ENCODE data around the gene SYNPO2. TPM values are rescaled to one million over a fixed set of nuclear protein-coding genes. Genes with fewer than 3 reads are reported as not detected.
A peak's percentile ranks its signal among the peaks of the same experiment; 100 is the strongest.
"Not testable (repeated sequence)": the region's sequence is repeated elsewhere in the genome, so short reads cannot be mapped to it uniquely, and the experiment has no call there.

SYNPO2 gene
- total RNA-seq, 8 experiments from 2014 or later: 0.17 to 21.4 (median 8.9) TPM

- no peak overlapping the region for H3K27ac ChIP-seq
- ATAC-seq (replicated peaks in 6 of 8): no peak
- no peak overlapping the region for H3K4me3 ChIP-seq
- in situ Hi-C loops (cut with MboI; ENCODE audit: low pct_unique_long_range_greater_than_20kb in 2 of 9, low sequenced_read_pairs in 9 of 9, unreplicated experiment in 9 of 9): no loop called here
- 20 to 100% (median 71%) methylated on average over 1 to 3 of the region's 4 CpGs; no CpG with 5 or more reads in 1 of the 10 experiments for WGBS, 10 experiments
- H3K4me1 ChIP-seq (replicated peaks in 1 of 2): peaks cover 3% of the 10 kb centered on the region in 2 donors
Measured at GRCh38 chr4:119000400-119000799, 111.7 kb downstream of the SYNPO2 start.

GRCh38 chr4:119002476-119002875 is 113.8 kb downstream of the SYNPO2 start:
- H3K4me1 ChIP-seq (replicated peaks in 1 of 2): peaks cover 0 to 3% of the 10 kb centered on the region in 2 donors
- in situ Hi-C loops (cut with MboI; ENCODE audit: low pct_unique_long_range_greater_than_20kb in 2 of 9, low sequenced_read_pairs in 9 of 9, unreplicated experiment in 9 of 9): no loop called here
- no peak overlapping the region for H3K4me3 ChIP-seq
- ATAC-seq (replicated peaks in 6 of 8): no peak
- no peak overlapping the region for H3K27ac ChIP-seq
- 63 to 75% (median 74%) methylated on average over 2 to 3 of the region's 3 CpGs; no CpG with 5 or more reads in 7 of the 10 experiments for WGBS, 10 experiments

DNA sequence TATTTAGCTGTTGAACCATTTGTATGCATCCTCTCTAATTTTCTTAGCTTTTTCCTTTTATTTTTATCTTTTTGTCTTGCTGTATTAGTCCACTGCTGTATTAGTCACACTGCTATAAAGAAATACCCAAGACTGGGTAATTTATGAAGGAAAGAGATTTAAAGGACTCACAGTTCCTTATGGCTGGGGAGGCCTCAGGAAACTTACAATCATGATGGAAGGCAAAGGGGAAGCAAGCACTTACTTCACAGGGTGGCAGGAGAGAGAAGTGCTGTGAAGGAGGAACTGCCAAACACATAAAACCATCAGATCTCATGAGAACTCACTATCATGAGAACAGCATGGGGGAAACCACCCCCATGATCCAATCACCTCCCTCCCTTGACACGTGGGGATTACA is 114.3 kb downstream of the SYNPO2 start:
- 0 to 71% (median 20%) methylated on average over 1 of the region's 1 CpG; no CpG with 5 or more reads in 5 of the 10 experiments for WGBS, 10 experiments
- in situ Hi-C loops (cut with MboI; ENCODE audit: low pct_unique_long_range_greater_than_20kb in 2 of 9, low sequenced_read_pairs in 9 of 9, unreplicated experiment in 9 of 9); ATAC-seq (replicated peaks in 6 of 8): not testable (repeated sequence)

DNA sequence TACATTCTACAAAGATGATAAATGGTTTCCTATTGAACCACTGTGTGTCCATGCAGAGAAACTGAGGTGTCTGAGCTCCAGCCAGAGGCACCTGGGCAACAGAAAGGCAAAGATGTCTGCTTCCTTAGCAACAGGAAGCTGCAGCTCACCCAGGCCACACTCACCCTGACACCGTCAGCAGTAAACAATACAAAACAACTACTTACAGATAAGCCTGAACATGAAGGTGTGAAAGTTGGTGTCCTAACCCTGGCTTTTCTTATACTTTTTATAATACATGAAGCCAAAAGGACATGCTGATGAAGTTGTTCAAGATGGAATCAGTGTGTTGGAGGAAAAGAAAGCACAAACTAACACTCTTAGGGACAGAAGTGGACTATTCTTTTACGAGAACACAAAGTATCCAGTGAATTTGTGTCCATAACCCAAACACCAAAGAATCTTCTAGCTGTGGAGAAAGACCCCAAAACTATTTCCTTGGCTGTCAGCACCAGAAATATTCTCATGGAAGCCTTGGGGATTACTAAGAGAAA is 117.3 kb downstream of the SYNPO2 start:
- no peaks in the 10 kb centered on the region for H3K4me1 ChIP-seq (replicated peaks in 1 of 2)
- 60 to 100% (median 100%) methylated on average over 1 to 2 of the region's 2 CpGs for WGBS, 10 experiments
- no peak for ATAC-seq (replicated peaks in 6 of 8)
- in situ Hi-C loops (cut with MboI; ENCODE audit: low pct_unique_long_range_greater_than_20kb in 2 of 9, low sequenced_read_pairs in 9 of 9, unreplicated experiment in 9 of 9): no loop called here
- H3K4me3 ChIP-seq: no peak overlapping the region
- H3K27ac ChIP-seq: no peak overlapping the region

More for the DNA sequence above, 114.3 kb downstream of the SYNPO2 start:
- not testable (repeated sequence) for H3K4me1 ChIP-seq (replicated peaks in 1 of 2); H3K4me3 ChIP-seq; H3K27ac ChIP-seq

GRCh38 chr4:119008761-119009160 is 120.1 kb downstream of the SYNPO2 start:
- ATAC-seq (replicated peaks in 6 of 8): no peak
- WGBS, 10 experiments: 13 to 83% (median 65%) methylated on average over 1 to 2 of the region's 2 CpGs
- H3K27ac ChIP-seq: no peak overlapping the region
- H3K4me3 ChIP-seq: no peak overlapping the region
- no peaks in the 10 kb centered on the region for H3K4me1 ChIP-seq (replicated peaks in 1 of 2)
- in situ Hi-C loops (cut with MboI; ENCODE audit: low pct_unique_long_range_greater_than_20kb in 2 of 9, low sequenced_read_pairs in 9 of 9, unreplicated experiment in 9 of 9): no loop called here

- in situ Hi-C loops (cut with MboI; ENCODE audit: low pct_unique_long_range_greater_than_20kb in 2 of 9, low sequenced_read_pairs in 9 of 9, unreplicated experiment in 9 of 9); ATAC-seq (replicated peaks in 6 of 8); H3K4me3 ChIP-seq; H3K27ac ChIP-seq; H3K4me1 ChIP-seq (replicated peaks in 1 of 2): not testable (repeated sequence)
- 49 to 100% (median 90%) methylated on average over 1 to 2 of the region's 2 CpGs; no CpG with 5 or more reads in 5 of the 10 experiments for WGBS, 10 experiments
Measured at GRCh38 chr4:119010221-119010620, 121.6 kb downstream of the SYNPO2 start.

- WGBS, 10 experiments: 50 to 100% (median 85%) methylated on average over 1 to 7 of the region's 7 CpGs; no CpG with 5 or more reads in 2 of the 10 experiments
- H3K4me3 ChIP-seq: no peak overlapping the region
- no peak overlapping the region for H3K27ac ChIP-seq
- no peak for ATAC-seq (replicated peaks in 6 of 8)
- H3K4me1 ChIP-seq (replicated peaks in 1 of 2): no peaks in the 10 kb centered on the region
- in situ Hi-C loops (cut with MboI; ENCODE audit: low pct_unique_long_range_greater_than_20kb in 2 of 9, low sequenced_read_pairs in 9 of 9, unreplicated experiment in 9 of 9): no loop called here
Measured at GRCh38 chr4:119010909-119011606, 122.4 kb downstream of the SYNPO2 start.

- Histone ChIP-seq H3K4me1 (replicated peaks in 1 of 2) (no peaks in the 10 kb centered on the region), H3K4me3 (no peak overlapping the region), H3K27ac (no peak overlapping the region)
- 20 to 100% (median 100%) methylated on average over 1 of the region's 1 CpG for WGBS, 10 experiments
- ATAC-seq (replicated peaks in 6 of 8): no peak
- in situ Hi-C loops (cut with MboI; ENCODE audit: low pct_unique_long_range_greater_than_20kb in 2 of 9, low sequenced_read_pairs in 9 of 9, unreplicated experiment in 9 of 9): no loop called here
Measured at GRCh38 chr4:119011607-119011988, 122.9 kb downstream of the SYNPO2 start.

DNA sequence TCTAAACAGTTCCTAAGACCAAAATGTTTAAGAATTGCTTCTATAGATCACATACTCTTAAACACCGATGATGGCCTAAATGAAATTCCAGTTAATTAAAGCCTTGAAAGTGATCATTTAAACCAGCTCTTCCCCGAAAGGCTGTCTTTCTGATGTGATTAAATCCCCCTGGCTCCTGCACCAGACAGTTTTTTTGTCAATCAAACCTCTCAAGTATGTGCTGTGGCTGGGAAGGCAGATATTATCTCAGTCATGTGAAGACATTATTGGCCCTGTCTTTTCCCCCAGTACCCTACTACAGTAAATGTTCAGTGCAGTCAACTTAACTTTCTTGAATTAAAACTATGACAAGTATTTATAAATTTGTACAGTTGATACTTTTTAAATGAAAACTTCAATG is 126.0 kb downstream of the SYNPO2 start:
- Histone ChIP-seq H3K4me1 (replicated peaks in 1 of 2) (no peaks in the 10 kb centered on the region), H3K27ac (no peak overlapping the region), H3K4me3 (no peak overlapping the region)
- WGBS, 10 experiments: 58 to 90% (median 80%) methylated on average over 1 to 2 of the region's 2 CpGs; no CpG with 5 or more reads in 1 of the 10 experiments
- in situ Hi-C loops (cut with MboI; ENCODE audit: low pct_unique_long_range_greater_than_20kb in 2 of 9, low sequenced_read_pairs in 9 of 9, unreplicated experiment in 9 of 9): no loop called here
- no peak for ATAC-seq (replicated peaks in 6 of 8)

GRCh38 chr4:119016636-119017035 is 128.0 kb downstream of the SYNPO2 start:
- ATAC-seq (replicated peaks in 6 of 8): peak in 1 of 8 experiments; percentile 45
- 6 to 80% (median 36%) methylated on average over 1 to 2 of the region's 2 CpGs; no CpG with 5 or more reads in 2 of the 10 experiments for WGBS, 10 experiments
- Histone ChIP-seq H3K4me1 (replicated peaks in 1 of 2) (no peaks in the 10 kb centered on the region), H3K27ac (no peak overlapping the region), H3K4me3 (no peak overlapping the region)
- in situ Hi-C loops (cut with MboI; ENCODE audit: low pct_unique_long_range_greater_than_20kb in 2 of 9, low sequenced_read_pairs in 9 of 9, unreplicated experiment in 9 of 9): no loop called here

DNA sequence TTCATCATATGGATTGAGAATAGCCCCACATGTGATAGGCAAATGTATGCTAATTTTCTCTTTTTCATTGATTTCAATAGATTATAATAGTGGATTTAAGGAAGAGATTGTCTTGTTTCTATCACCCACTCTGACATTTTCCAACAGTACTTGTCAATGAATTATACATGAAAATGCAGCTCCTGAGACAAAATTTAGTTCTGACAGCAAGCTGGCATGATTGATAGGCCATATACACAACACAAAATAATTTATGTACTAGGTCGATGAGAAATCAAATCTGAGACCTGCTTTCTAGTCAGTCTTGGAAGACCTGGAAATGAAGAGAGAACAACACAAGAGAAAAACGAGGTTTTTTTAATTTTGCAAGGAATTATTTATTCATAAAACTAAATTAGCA is 129.0 kb downstream of the SYNPO2 start:
- Histone ChIP-seq H3K4me3 (no peak overlapping the region), H3K27ac (no peak overlapping the region), H3K4me1 (replicated peaks in 1 of 2) (no peaks in the 10 kb centered on the region)
- in situ Hi-C loops (cut with MboI; ENCODE audit: low pct_unique_long_range_greater_than_20kb in 2 of 9, low sequenced_read_pairs in 9 of 9, unreplicated experiment in 9 of 9): no loop called here
- no peak for ATAC-seq (replicated peaks in 6 of 8)
- WGBS, 10 experiments: 29 to 93% (median 56%) methylated on average over 2 of the region's 2 CpGs; no CpG with 5 or more reads in 1 of the 10 experiments

GRCh38 chr4:119020158-119020557 is 131.5 kb downstream of the SYNPO2 start:
- in situ Hi-C loops (cut with MboI; ENCODE audit: low pct_unique_long_range_greater_than_20kb in 2 of 9, low sequenced_read_pairs in 9 of 9, unreplicated experiment in 9 of 9): no loop called here
- peak in 2 of 8 experiments; percentile 20 to 32 for ATAC-seq (replicated peaks in 6 of 8)
- no peak overlapping the region for H3K4me3 ChIP-seq
- H3K27ac ChIP-seq: no peak overlapping the region
- 18 to 100% (median 65%) methylated on average over 1 of the region's 1 CpG; no CpG with 5 or more reads in 2 of the 10 experiments for WGBS, 10 experiments
- no peaks in the 10 kb centered on the region for H3K4me1 ChIP-seq (replicated peaks in 1 of 2)

DNA sequence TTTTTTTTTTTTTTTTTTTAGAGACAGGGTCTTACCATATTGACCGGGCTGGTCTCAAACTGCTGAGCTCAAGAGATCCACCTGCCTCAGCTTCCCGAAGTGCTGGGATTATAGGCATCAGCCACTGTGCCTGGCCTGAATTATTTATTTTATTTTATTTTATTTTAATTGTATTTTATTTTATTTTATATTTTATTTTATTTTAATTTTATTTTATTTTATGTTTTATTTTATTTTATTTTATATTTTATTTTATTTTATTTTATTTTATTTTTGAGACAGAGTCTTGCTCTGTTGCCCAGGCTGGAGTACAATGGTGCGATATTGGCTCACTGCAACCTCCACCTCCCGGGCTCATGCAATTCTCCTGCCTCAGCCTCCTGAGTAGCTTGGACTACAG is 133.9 kb downstream of the SYNPO2 start:
- H3K27ac ChIP-seq; in situ Hi-C loops (cut with MboI; ENCODE audit: low pct_unique_long_range_greater_than_20kb in 2 of 9, low sequenced_read_pairs in 9 of 9, unreplicated experiment in 9 of 9); ATAC-seq (replicated peaks in 6 of 8); H3K4me1 ChIP-seq (replicated peaks in 1 of 2); H3K4me3 ChIP-seq: not testable (repeated sequence)
- WGBS, 10 experiments: 57 to 100% (median 91%) methylated on average over 1 to 4 of the region's 4 CpGs

DNA sequence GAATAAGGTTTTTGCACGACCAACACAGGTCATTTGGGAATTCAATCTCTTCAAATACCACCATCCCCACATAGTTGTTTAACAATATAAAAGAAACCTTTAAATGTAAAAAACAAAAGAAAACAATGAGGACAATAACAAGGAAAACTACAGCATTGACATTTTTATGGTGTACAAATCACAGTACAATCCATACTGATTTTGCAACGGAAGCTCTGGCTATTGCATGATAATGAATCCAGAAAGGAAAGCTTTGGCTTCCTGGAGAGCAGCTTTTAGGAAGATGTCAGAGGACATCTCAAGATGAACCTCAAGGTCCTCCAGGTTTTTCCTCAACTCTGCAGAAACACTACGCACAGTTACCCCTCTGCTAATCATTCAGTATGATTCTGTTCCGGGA is 135.4 kb downstream of the SYNPO2 start:
- 40 to 92% (median 76%) methylated on average over 1 to 4 of the region's 4 CpGs for WGBS, 10 experiments
- no peaks in the 10 kb centered on the region for H3K4me1 ChIP-seq (replicated peaks in 1 of 2)
- H3K27ac ChIP-seq: no peak overlapping the region
- no peak for ATAC-seq (replicated peaks in 6 of 8)
- in situ Hi-C loops (cut with MboI; ENCODE audit: low pct_unique_long_range_greater_than_20kb in 2 of 9, low sequenced_read_pairs in 9 of 9, unreplicated experiment in 9 of 9): no loop called here
- H3K4me3 ChIP-seq: no peak overlapping the region

Data from motor neuron (in vitro differentiated cells).